ENCODE measurements around the gene CLCN3. TPM values are rescaled to one million over a fixed set of nuclear protein-coding genes. Genes with fewer than 3 reads are reported as not detected.
A peak's percentile ranks its signal among the peaks of the same experiment; 100 is the strongest.

CLCN3 gene
- total and polyA plus RNA-seq, 9 of the 15 experiments (the other 6 are each of a cell fraction or from before 2014, with no cell fraction given), result 12.7 to 60.6 (median 38.5) TPM

GRCh38 chr4:169649545-169650226, 29.3 kb downstream of the CLCN3 start (continued):
- TF ChIP-seq ZBTB1 (CRISPR knock-in tag; IDR thresholded peaks at IDR 0.05; ENCODE audit: borderline replicate concordance, low read depth) (no peak), SRSF1 (IDR thresholded peaks at IDR 0.05; ENCODE audit: low read depth, low read length) (no peak), ZNF75A (CRISPR knock-in tag; IDR thresholded peaks at IDR 0.05) (no peak), RFX1 (IDR thresholded peaks at IDR 0.05) (no peak), ZBTB40 (IDR thresholded peaks at IDR 0.05) (no peak), ZBTB40 (CRISPR knock-in tag; IDR thresholded peaks at IDR 0.05) (no peak), ZC3H4 (CRISPR knock-in tag; IDR thresholded peaks at IDR 0.05; ENCODE audit: borderline replicate concordance) (no peak), BCOR (IDR thresholded peaks at IDR 0.05) (no peak), ZNF175 (CRISPR knock-in tag; IDR thresholded peaks at IDR 0.05; ENCODE audit: low read depth) (peak; percentile 31; the same call in 1 of the 2 replicates), NFE2 (IDR thresholded peaks at IDR 0.05; ENCODE audit: low read depth) (peak; percentile 91), CHD1 (IDR thresholded peaks at IDR 0.05; ENCODE audit: low read length) (no peak), HDAC2 (IDR thresholded peaks at IDR 0.05) (0 out of 2 replicates have a peak, but pooled peaks have one; percentile 35), BMI1 (IDR thresholded peaks at IDR 0.05; ENCODE audit: low read length) (no peak), PCBP2 (IDR thresholded peaks at IDR 0.05; ENCODE audit: low read depth, low read length, poor library complexity, severe bottlenecking) (no peak), GMEB1 (CRISPR knock-in tag; IDR thresholded peaks at IDR 0.05) (no peak), SP2 (IDR thresholded peaks at IDR 0.05; ENCODE audit: extremely low read depth, low read depth, low read length, poor library complexity, severe bottlenecking) (no peak), MYBL2 (IDR thresholded peaks at IDR 0.05; ENCODE audit: low read depth) (no peak), MYBL2 (CRISPR knock-in tag; IDR thresholded peaks at IDR 0.05; ENCODE audit: borderline replicate concordance) (no peak)

All from K562 (cell line).